Stimulated activated CD4-positive, alpha-beta T cell treated with anti-CD3 and anti-CD28 coated beads, Interleukin-1b, Interleukin-23, amount 100 ng/mL, for 24 hours (primary cell): Measurements from ENCODE around the gene PARD3.
"Not testable (repeated sequence)": the region's sequence is repeated elsewhere in the genome, so short reads cannot be mapped to it uniquely, and the experiment has no call there.

ENCODE experiments used
- DNase-seq, 4 experiments: peaks; one replicate each; pipeline ENCODE4 v3.0.0-alpha.2; 2020; ENCODE audit warnings: low read depth in 4 of 4, low spot score in 1 of 4

PARD3 gene

GRCh38 chr10:34717429-34717828 lies 97.7 kb downstream of the PARD3 start:
- no peak for DNase-seq

- DNase-seq = no peak
These were observed 98.1 kb downstream of the PARD3 start for GRCh38 chr10:34716958-34717357.

GRCh38 chr10:34716234-34716633 lies 98.9 kb downstream of the PARD3 start:
- no peak for DNase-seq

GRCh38 chr10:34715511-34716187 lies 99.4 kb downstream of the PARD3 start:
- DNase-seq = no peak

GRCh38 chr10:34713875-34714274 lies 101.2 kb downstream of the PARD3 start:
- DNase-seq = no peak

GRCh38 chr10:34711500-34711899 lies 103.6 kb downstream of the PARD3 start:
- DNase-seq = no peak

- no peak for DNase-seq
These were observed 104.7 kb downstream of the PARD3 start for GRCh38 chr10:34710391-34710751.

- no peak for DNase-seq
These were observed 105.3 kb downstream of the PARD3 start for GRCh38 chr10:34709637-34710390.

- DNase-seq = no peak
These were observed 107.4 kb downstream of the PARD3 start for GRCh38 chr10:34707656-34708055.

- DNase-seq = not testable (repeated sequence)
These were observed 108.1 kb downstream of the PARD3 start for GRCh38 chr10:34706992-34707391.

GRCh38 chr10:34706147-34706546 lies 108.9 kb downstream of the PARD3 start:
- no peak for DNase-seq

- no peak for DNase-seq
These were observed 109.5 kb downstream of the PARD3 start for GRCh38 chr10:34705563-34705962.

GRCh38 chr10:34704526-34705184 lies 110.4 kb downstream of the PARD3 start:
- no peak for DNase-seq

GRCh38 chr10:34702982-34703381 lies 112.1 kb downstream of the PARD3 start:
- DNase-seq = no peak

- DNase-seq = no peak
These were observed 112.8 kb downstream of the PARD3 start for GRCh38 chr10:34702093-34702937.

GRCh38 chr10:34701194-34701593 lies 113.9 kb downstream of the PARD3 start:
- DNase-seq = no peak

- not testable (repeated sequence) for DNase-seq
These were observed 114.3 kb downstream of the PARD3 start for GRCh38 chr10:34700752-34701151.

GRCh38 chr10:34699904-34700517 lies 115.1 kb downstream of the PARD3 start:
- DNase-seq = no peak

- no peak for DNase-seq
These were observed 116.1 kb downstream of the PARD3 start for GRCh38 chr10:34698979-34699378.

GRCh38 chr10:34698248-34698831 lies 116.8 kb downstream of the PARD3 start:
- DNase-seq = no peak
